ENCODE data around the gene RPS15A. TPM values are rescaled to one million over a fixed set of nuclear protein-coding genes. Genes with fewer than 3 reads are reported as not detected.
A peak's percentile ranks its signal among the peaks of the same experiment; 100 is the strongest.

Gene RPS15A
- total and polyA plus RNA-seq, 8 donors: 1,015 to 3,133 (median 2,861) TPM

GRCh38 chr16:18834864-18835263, 44.7 kb upstream of the RPS15A start:
- TF ChIP-seq CTCF (IDR thresholded peaks at IDR 0.05): no peak
- peaks cover 0 to 6% of the 10 kb centered on the region in 2 donors for H3K4me1 ChIP-seq
- H3K9me3 ChIP-seq: no peaks in the 10 kb centered on the region
- no peak for ATAC-seq
- DNase-seq: peak in 1 of 4 donors; percentile 1
- H3K36me3 ChIP-seq: peaks cover 4 to 100% of the 10 kb centered on the region in 2 donors
- intact Hi-C loops (cut with DNase I): no loop called here
- no peak overlapping the region for H3K4me3 ChIP-seq
- H3K27me3 ChIP-seq: no peaks in the 10 kb centered on the region
- H3K27ac ChIP-seq: no peak overlapping the region

DNA sequence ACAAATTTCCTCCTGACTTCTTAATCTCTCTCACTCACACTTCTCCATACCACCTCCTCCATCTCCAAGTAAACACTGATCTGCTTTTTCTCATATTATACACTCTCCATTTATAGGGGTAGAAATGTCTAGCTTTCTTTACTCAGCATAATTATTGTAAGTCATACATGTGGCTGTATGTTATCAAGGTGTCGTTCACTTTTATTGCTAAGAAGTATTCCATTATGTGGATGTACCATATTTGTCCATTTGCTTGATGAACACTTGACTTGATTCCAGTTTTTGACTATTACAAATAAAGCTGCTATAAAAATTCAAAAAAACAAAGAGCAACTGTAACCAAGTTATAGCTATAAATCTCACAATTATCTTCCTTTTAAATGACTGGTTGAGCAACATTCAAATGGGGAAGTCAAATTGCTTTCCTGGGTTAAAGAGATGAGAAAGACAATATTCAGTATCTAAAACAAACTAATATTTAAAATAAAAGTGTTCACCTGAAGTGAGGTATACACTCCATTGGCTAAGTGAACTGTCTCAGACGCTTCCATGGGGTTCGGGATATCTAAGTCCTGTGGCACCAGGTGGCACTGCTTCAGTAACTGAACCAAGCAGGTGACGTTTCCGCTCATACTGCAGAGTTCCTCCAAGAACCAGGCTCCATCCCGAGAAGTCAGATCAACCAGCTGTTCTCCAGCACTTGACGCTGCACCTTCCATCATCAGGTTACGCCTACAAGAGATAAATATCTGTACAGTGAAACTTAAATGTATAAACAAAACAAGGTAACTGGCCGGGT, 43.8 kb upstream of the RPS15A start:
- TF ChIP-seq CTCF (IDR thresholded peaks at IDR 0.05): no peak
- intact Hi-C loops (cut with DNase I): no loop called here
- Histone ChIP-seq H3K27me3 (no peaks in the 10 kb centered on the region), H3K4me1 (peaks cover 0 to 3% of the 10 kb centered on the region in 2 donors), H3K27ac (no peak overlapping the region), H3K36me3 (peaks cover 4 to 100% of the 10 kb centered on the region in 2 donors), H3K4me3 (no peak overlapping the region), H3K9me3 (no peaks in the 10 kb centered on the region)
- DNase-seq (no peak), ATAC-seq (no peak)

DNA sequence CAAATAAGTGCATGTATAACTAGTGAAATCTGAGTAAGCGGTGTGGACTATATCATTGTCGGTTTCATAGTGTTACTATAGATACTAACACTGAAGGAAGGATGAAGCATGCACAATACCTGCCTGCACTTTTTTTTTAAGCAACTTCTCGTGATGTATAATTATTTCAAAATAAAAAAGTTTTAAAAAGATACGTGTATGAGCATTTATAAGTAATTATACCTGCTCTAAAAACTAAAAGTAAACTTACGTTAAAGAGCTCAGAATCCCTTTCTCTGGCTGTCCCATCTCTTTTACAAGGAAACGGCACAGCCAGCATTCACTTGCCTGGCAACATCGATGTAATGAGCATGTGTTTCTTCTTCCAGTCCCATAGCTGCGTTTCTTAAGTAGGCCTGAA, 42.5 kb upstream of the RPS15A start:
- DNase-seq: no peak
- TF ChIP-seq CTCF (IDR thresholded peaks at IDR 0.05): no peak
- Histone ChIP-seq H3K27ac (no peak overlapping the region), H3K9me3 (no peaks in the 10 kb centered on the region), H3K36me3 (peaks cover 4 to 100% of the 10 kb centered on the region in 2 donors), H3K27me3 (no peaks in the 10 kb centered on the region), H3K4me1 (no peaks in the 10 kb centered on the region), H3K4me3 (no peak overlapping the region)
- no peak for ATAC-seq
- intact Hi-C loops (cut with DNase I): no loop called here

DNA sequence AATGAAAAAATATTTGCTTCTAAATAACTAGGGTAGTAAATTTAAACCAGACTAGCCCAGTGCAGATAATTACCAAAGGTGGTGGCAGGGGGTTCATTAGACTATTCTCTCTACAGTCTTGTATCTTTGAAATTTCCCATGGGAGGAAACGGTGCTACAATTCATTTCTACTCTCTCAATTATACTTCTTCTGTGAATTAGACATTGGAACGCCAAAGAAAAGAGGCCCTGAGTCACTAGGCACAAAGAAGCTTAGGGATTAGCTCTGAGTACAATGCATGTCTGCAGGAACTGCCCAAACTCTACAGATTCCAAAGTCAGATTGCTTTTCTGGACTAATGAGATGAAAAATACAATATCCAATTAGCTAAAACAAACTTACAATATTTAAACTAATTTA, 41.9 kb upstream of the RPS15A start:
- Histone ChIP-seq H3K27me3 (no peaks in the 10 kb centered on the region), H3K27ac (no peak overlapping the region), H3K4me1 (no peaks in the 10 kb centered on the region), H3K36me3 (peaks cover 4 to 98% of the 10 kb centered on the region in 2 donors), H3K4me3 (no peak overlapping the region), H3K9me3 (no peaks in the 10 kb centered on the region)
- no peak for TF ChIP-seq CTCF (IDR thresholded peaks at IDR 0.05)
- DNase-seq (no peak), ATAC-seq (no peak)
- intact Hi-C loops (cut with DNase I): no loop called here

- no peak for TF ChIP-seq CTCF (IDR thresholded peaks at IDR 0.05)
- no peak for DNase-seq
- H3K27ac ChIP-seq: peak overlapping the region in 1 of 2 donors; percentile 2
- H3K4me1 ChIP-seq: no peaks in the 10 kb centered on the region
- intact Hi-C loops (cut with DNase I): no loop called here
- no peaks in the 10 kb centered on the region for H3K27me3 ChIP-seq
- H3K36me3 ChIP-seq: peaks cover 4 to 73% of the 10 kb centered on the region in 2 donors
- no peak for ATAC-seq
- H3K4me3 ChIP-seq: no peak overlapping the region
- no peaks in the 10 kb centered on the region for H3K9me3 ChIP-seq
These were observed 39.1 kb upstream of the RPS15A start for GRCh38 chr16:18829251-18829650.
